Fibroblast of skin of right quadriceps (primary cell): Measurements from ENCODE around the gene FAHD1.
"Not testable (repeated sequence)": the region's sequence is repeated elsewhere in the genome, so short reads cannot be mapped to it uniquely, and the experiment has no call there.

Source experiments
- DNase-seq: peaks from one replicate; pipeline ENCODE4 v3.0.0-alpha.2; 2013

Gene FAHD1

DNA sequence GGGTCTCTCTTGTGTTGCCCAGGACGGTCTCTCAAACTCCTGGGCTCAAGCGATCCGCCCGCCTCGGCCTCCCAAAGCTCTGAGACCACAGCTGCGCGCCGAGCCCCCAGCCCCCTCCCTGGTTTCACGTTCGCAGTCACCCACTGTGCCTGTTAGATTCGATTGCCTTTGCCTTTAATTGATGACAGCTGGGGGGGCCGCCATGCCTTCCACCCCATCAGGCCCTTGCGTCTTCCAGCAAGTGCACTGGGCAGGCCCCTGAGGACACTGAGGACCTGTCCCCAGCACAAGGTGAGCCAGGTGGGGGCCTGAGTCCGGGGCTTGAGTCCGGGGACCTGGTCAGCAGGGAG is 36.8 kb upstream of the FAHD1 start:
- no peak for DNase-seq

DNA sequence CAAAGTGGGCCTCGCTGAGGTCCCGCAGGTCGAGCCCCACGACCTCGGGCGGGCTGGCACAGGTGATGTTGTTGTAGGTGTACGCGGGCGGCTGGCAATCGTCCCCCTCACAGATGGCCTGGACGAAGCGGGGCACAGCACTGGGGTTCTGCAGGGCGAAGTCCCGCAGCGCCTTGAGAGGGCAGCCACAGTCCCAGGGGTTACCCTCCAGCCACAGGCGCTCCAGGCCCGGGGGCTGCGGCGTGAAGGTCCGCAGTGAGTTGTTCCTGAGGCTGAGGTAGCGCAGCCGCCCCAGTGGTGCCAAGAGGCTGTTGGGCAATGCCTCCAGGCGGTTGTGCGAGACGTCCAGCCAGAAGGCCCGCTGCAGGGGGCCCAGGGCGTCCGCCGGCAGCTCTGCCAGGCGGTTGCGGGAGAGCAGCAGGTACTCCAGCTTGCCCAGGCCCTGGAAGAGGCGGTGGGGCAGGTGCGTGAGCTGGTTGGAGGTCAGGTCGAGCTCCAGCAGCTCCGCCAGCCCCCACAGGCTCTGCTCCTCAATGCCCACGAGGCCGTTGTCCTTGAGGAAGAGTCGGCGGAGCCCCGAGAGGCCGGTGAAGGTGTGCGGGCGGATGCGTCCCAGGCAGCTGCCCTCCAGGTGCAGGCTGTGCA is 36.3 kb upstream of the FAHD1 start:
- DNase-seq, result no peak

DNA sequence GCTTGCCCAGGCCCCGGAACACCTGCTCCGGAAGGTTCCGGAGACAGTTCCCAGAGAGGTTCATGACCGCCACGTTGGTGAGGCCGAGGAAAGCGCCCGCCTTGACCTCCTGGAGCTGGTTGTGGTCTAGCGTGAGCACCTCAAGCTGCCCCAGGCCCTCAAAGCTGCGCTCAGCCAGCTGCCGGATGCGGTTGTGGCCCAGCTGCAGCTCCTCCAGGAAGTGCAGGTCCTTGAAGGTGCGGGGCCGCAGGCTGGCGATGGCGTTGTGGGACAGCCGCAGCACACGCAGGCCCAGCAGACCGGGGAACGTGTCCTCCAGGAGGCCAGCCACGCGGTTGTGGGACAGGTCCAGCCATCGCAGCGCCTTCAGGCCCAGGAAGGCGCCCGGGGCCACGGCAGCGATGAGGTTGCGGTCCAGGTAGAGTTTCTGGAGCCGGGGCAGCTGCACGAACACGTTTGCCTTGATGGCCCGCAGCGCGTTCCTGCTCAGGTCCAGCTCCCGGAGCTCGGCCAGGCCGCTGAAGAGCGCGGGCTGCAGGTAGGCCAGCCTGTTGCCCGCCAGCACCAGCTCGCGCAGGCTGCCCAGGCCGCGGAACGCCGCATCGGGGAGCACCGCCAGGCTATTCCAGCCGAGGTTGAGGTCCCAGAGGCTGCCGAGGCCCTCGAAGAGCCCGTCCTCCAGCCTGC is 35.6 kb upstream of the FAHD1 start:
- DNase-seq, result no peak

DNA sequence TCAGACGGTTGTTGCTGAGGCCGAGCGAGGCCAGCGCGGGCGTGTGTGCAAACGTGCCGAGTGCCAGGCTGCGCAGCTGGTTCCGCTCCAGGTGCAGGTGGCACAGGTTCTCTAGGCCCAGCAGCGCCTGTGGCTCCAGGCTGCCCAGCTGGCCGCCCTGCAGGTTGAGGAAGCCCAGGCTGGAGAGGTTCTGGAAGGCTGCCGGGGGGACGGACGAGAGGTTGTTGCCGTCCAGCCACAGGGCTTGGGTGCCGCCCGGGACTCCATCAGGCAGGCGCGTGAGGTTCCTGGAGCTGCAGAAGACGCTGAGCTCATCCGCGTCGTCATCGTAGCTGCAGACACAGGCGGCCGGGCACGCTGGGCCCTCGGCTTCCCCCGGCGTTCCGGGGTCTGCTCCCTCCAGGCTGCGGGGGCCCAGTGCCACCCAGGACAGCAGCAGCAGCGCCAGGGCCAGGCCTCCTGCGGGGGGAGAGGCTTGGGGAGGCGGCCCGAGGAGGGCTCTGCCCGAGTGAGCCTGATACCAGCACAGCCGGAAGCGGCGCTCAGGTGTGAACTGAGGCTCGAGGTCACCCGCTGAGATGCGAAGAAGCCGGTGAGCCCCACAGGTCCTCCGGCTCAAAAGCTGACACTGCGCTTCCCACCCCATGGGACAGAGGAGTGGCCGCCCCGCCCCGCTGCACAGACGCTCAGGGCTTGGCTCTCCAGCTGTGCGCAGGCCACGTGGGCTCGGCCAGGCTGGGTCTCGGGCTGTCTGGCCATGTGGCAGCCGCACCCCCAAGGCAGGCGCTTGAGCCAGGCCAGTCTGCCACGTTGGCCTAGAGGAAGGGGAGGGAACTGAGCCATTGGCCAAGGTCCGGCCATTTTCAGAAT is 34.8 kb upstream of the FAHD1 start:
- DNase-seq, result no peak

DNA sequence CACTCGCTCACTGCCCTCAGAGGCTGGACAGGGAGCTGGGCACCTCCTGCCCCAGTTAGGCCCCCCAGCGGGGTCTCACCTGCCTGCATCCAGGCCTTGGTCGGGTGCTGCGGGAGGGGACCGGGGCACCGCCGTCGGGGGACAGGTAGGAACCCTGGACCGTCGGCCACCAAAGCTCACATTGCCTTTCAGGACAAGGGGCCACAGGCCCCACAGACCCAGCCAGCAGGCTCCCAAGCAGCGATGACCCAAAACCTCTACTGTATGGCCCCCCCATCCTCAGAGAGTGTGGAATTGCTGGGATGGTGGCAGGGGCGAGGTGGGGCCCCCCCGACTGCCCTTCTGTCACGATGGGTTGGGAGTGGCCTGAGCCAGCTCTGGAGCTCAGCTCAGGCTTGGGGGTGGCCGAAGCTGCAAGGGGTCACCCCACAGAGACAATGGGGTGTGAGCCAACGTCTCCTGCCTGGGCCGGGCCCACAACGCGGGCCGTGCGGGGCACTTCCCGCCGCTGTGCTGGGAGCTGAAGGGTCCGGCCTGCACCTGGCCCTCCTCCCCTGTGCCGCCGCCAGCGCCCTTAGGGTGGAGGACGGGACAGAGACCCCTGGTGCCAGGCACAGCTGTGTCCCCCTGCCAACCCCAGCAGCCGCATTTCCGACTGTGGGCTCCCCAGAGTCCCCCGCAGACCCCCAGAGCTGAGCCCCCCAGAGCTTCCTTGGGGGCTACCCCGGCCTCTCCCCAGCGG is 34.0 kb upstream of the FAHD1 start:
- DNase-seq, result no peak

DNA sequence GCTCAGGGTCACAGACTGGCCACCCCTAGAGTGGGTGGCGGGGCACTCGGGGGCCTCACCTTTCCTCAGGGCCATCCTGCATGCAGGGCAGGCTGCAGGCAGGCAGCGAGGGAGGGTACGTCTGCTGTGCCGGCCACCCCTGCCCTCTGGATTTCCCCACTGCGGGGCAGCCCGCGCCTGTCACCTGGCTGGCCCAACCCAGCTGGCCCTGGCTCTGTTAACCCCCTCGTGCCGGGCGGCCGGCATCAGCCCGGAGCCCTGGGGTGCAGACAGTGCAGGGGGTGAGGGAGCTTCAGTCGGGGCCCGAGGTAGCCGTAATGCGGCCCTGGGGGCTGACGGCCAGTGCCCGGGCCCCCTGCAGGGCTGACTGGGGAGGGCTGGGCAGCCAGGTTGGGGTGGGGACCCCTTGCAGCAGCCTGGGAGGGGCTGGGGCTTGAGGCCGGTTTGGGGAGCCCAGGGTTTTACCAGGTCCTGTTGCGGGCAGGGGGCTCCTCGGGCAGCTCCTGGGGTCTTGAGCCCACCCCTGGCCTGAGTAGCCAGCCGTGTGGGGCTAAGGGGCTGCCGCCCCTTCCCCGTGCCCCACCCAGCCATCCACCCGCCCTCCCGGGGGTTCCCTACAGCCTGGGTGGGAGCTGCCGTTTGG is 33.3 kb upstream of the FAHD1 start, which contains the start of gene IGFALS:
IGFALS (minus strand) TSS at position 128 of the 643 bp plus-strand sequence; CDS start at position 75, 53 bp downstream.
- DNase-seq, result no peak

DNA sequence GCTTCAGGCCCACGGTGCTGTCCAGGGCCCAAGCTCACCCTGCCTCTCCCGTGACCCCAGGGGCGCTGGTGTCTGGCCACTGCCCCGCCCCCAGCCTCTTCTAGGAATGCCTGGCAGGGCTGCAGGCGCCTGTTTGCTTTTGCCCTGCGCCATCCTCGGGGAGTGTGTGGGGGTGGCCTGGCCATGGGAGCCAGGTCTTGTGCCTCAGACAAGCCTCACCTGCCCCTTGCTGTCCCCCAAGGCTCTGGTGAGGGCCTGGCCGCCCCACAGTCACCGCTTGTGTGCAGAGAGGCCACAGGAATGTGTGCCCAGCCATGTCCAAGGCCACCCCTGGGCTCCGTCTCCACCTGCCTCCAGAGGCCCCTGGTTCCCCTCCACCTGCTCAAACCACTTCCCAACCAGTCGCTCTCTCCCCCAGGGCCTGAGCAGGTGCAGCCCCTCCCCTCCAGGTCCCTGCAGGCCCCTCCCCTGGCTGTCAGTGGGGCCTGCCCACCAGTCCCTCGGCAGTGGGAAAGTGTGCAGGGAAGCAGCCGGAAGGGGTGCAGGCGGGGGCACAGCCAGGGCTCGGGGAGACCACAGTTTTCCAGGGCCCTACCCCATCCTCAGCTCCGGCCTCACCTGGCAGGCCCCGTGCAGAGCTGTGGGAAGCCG is 32.7 kb upstream of the FAHD1 start:
- no peak for DNase-seq

DNA sequence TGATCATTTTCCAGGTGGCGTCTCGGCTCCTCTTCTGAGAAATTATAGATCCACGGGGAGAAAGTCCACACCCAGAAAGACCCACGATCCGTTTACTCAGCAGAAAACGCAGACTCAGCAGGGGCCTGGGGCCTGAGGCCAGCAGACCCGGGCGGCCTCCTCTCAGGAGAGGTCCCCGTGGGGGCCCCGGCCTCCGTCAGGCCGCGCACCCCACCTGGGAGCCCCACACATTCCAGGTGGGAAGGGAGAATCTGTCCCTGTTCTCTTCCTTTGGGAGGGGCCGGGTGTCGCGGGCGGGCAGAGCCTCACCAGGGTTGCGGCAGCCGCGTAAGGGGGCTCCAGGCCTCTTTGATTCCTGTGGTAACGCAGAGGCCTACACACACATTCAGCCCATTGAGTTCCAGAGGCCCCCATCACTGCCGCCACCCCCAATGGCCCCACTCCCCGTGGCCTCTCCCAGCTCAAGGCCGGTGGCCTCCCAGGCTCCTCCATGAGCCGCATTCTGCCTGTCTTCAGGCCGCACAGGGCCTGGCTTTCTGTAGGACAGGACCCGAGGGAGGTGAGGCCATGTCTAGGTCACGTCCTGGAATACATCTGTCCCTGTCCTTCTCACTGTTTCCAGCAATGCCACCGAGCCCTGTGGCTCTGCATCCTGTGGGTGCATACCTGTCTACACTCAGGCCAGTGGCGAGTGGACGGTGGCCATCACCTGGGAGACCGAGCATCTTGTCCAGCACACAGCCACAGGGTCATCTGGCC is 31.9 kb upstream of the FAHD1 start:
- DNase-seq, result no peak

DNA sequence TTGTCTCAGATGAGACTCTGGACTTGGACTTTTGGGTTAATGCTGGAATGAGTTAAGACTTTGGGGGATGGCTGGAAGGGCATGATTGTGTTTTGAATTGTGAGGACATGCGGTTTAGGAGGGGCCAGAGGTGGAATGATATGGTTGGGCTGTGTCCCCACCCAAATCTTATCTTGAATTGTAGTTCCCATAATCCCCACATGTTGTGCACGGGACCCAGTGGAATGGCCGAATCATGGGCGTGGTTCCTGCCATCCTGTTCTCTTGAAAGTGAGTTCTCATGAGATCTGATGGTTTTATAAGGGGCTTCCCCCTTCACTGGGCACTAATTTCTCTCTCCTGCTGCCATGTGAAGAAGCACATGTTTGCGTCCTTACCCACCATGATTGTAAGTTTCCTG is 27.7 kb upstream of the FAHD1 start:
- not testable (repeated sequence) for DNase-seq

DNA sequence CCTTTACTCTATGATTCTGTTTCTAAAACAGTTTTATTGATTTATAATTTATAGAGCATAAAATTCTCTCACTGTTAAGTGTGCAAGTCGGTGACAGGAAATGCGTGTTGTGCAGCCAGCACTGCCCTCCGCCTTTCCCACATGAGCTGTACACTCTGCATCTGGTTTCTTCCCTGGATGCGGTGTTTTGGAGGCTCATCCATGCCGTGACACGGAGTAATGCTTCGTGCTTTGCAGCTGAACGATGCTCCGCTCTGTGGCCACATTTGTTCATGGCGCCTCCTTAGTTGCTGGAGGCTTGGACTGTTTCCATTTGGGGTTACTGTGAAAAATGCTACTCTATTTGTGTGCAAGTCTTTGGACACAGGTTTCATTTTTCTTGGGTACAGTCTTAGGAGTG is 26.3 kb upstream of the FAHD1 start:
- DNase-seq, result no peak

DNA sequence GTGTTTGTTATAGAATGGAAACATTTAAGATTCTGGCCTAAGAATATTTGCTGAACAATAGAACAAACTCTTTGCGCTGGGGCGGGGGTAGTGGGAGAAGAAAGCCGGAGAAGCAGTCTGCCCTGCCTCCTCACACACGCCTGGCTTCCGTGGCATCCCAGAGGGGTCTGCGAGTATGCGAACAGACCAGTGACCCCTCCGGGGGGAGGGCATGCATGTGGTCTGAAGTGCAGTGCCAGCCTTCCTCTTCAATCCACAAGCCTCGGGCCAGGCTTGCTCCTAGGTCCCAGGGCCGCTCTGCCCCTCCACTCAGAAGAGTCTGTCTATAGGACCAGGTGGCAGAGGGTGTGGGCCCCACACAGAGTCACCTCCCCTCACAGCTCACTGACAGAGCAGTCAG is 19.4 kb upstream of the FAHD1 start:
- DNase-seq, result no peak

DNA sequence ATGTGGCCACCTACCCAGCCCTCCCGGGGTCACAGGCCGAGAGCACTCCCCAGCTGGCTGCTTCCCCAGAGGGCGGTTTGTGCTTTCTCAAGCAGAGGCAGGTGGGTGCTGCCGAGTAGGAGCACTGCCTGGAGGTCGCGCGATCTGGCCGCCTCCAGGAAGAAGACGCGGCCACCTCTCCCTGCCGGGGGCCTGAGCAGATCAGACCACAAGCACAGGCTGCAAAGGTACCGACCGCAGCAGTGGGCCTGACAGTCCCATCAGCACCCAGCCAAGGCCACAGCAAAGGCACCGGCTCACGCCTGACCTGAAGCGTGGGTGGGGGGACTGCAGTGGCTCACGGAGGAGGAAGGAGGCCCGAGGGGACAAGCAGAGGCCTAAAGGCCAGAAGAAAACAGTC is 18.3 kb upstream of the FAHD1 start:
- DNase-seq, result no peak

DNA sequence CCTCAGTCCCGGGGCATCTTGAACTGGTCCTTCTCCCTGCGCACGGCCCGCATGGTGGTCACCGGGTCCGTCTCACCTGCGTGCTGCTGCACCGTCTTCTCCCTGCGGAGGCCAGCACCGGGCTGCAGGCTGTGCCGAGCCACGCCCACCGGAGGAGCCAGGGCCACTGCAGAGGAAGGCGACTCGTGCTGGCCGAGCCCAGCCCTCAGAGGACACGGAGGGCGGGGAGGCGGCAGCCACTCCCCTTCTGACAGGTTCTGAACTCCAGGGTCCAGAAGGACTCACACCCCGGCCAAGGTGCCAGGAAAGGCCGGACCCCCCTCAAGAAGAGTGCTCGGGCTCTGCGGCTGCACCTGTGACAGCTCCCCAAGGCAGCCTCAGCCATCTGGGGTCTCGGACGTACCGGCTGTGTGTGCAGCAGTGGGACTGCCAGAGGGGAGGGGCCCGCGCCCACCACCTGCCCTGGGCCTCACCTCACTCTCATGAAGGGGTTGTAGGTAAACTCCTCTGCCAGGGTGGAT is 17.7 kb upstream of the FAHD1 start:
- no peak for DNase-seq

DNA sequence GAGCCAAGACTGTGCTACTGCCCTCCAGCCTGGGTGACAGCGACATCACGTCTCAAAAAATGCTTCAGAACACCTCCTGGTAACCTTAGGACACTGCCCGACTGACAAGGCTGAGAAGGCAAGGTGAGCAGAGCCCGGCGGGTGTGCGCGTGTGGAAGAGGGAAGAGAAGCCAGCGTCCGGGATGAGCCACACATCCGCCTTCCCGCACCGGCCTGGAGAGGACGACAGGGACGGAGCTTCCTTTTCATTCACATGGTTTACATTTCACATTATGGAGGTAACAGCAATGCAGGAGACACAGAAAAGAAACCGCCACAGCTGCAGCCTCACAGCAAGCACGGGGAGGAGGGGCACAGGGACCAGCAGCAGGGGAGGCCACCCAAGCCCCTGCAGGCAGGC is 16.9 kb upstream of the FAHD1 start:
- no peak for DNase-seq

DNA sequence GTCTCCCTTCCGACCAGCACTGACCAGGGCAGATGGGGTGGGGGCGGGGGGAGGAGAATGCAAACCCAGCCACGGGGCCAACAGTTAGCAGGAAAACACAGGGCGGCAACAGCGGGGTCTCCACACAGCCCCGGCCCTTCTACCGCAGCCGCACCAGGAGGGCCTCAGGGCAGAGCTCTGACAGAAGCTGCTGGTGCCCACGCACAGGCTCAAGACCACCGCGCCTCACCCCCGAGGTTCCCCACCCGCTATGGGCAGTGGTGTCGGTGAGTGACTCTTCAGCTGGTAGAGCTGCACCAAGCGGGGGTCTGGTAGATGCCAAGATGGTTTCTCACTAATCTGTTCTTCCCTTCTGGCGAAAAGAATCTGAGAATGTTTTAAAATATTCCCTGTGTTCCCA is 16.5 kb upstream of the FAHD1 start:
- no peak for DNase-seq

DNA sequence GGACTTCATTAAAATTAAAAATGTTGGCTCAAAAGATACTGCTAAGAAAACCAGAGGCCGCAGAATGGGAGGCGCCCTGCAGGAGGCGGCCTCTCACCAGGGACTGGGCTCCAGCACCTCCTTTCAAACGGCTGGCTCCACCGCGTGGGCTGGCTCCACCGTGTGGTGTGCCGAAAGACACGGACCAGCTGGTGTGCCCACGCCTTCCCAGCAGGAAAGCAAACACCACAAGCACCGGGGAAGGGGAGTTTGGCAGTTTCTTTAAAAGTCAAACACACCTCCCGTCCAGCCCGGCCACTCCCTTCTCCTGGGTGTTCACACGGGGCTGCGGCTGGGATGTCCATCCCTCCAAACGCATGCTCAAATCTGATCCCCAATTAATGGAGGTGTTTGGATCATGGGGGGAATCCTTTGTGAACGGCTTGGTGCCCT is 14.3 kb upstream of the FAHD1 start:
- peak; percentile 40 for DNase-seq

DNA sequence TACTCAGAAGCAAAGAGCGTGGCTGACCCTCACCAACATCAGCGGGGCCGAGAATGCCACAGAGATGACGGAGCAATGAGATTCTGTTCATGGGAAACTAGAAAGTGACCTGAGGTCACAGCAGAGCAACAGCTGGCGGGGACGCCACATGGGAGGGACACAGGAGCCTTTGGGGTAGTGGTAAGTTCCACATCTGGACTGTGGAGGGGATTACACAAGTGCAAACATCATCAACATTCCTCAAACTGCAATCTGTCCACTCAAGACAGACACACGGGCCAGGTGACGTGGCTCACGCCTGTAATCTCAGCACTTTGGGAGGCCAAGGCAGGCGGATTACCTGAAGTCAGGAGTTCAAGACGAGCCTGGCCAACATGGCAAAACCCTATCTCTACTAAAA is 11.5 kb upstream of the FAHD1 start:
- no peak for DNase-seq

DNA sequence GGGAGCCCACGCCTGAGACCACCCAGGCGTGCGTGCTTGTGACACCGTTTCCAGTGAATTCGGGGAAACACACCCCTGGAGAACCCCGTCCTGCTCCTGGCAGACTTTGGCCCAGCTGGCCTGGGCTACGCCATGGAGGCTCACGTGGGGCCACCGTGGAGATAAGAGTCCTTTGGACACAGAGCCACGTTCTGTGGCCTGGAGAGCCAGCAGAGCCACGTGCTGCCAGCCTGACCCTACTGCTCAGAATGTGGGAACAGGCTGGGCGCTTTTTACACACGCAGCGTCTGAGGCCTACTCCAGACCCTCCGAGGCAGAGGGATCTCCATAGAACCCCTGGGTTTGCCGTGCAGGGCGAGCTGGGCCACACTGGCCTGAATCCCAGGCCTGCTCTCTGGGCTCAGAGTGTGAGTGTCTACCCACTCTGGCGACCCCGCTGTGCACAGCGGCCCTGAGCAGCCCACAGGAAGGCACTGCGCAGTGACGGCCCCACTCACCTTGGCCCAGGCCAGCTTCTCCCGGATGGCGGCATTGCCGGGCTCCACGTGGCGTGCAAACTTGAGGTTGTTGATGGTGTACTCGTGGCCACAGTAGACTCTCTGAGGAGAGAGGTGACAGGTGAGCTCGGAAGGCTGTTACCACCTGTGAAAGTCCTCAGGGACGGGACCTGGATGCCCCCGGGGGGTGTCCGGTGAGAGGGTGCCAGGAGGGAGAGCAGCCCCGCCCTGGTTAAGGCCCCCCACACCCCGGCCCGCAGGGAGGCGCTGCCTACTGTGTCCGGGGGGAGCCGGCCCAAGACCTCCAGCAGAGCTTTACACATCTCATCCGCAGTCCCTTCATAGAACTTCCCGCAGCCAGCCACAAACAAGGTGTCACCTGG is 10.4 kb upstream of the FAHD1 start:
- no peak for DNase-seq

DNA sequence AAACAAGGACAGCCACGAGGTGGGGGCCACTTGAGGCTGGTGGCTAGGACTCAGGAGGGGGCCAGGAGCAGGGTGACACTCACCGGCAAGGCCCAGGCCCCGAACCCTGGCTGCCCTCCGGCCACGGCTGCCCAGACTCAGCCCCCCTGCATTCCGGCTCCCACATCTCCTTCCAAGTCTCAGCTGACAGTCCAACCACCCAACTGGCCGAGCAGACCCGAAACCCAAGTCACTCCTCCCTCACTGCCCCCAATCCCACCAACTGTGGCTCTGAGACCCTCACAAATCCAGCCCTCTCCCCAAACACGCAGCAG is 9.8 kb upstream of the FAHD1 start:
- DNase-seq, result no peak

DNA sequence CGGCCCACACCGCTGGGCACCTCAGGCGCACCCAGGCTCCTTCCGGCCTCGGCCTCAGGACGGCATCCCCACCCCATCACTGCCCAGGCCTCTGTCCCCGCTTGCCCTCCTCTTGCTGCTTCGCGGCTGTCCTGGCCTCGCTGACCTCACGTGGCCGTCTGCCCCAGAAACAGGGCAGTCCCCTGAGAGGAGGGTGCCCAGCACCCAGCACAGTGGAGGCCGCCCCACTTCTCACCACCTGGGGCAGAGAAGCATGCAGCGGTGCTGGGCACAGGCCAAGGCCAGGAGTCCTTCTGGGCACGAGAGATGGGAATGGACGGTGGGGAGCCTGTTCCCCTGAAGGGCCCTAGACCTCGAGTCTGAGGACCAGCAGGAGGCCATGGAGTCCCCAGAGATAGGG is 9.3 kb upstream of the FAHD1 start:
- DNase-seq, result no peak
